Fibroblast of villous mesenchyme (primary cell): ENCODE data around the gene PKP3. TPM values are rescaled to one million over a fixed set of nuclear protein-coding genes. Genes with fewer than 3 reads are reported as not detected.
"Not testable (repeated sequence)": the region's sequence is repeated elsewhere in the genome, so short reads cannot be mapped to it uniquely, and the experiment has no call there.

Experiments used
- DNase-seq: peaks from one replicate; pipeline ENCODE4 v3.0.0-alpha.2; 2010; ENCODE audit warnings: low read depth
- H3K4me3 ChIP-seq: 2 replicates; pipeline ENCODE4 v1.5.1; 2011; ENCODE audit warnings: low read depth, mild to moderate bottlenecking, low read length
- total RNA-seq: library from RNA; depleted of rRNA; stranded (reverse); fragments of >200 nt; gene quantifications from 2 replicates; pipeline ENCODE4 v1.2.3, GENCODE V29; 2012
- TF ChIP-seq, protein P1 (sequence below): IDR thresholded peaks from 2 replicates; pipeline ENCODE4 v1.5.1; 2012; ENCODE audit warnings: low read depth, mild to moderate bottlenecking, low read length; ENCODE audit not compliant: insufficient read depth

PKP3 gene
- total RNA-seq, 1 donor, result 2.2 TPM

DNA sequence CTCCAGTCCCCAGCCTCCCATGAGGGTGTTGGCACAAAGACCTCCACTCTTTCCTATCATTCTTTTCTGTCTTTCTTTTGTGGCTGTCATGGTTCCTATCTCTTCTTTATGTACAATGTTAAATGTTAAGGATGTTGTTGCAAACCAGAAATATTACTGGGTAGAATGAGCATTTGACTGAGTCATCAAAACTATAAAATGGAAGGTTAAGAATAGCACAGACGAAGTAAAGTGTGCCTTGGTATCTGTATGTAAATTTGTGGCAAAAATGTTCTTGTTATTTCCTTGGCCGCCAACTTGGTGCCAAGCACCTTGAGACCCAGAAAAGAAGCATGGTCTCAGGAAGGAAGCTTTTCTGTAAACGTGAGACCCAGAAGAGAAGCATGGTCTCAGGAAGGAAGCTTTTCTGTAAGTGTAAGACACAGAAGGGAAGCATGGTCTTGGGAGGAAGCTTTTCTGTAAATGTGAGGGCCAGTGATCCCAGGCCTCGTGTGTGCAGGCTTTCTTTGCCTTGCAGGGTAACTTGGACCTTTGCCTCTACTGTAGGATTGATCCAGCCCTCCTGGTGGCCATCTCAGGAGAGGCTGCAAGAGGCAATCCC lies 6.7 kb upstream of the PKP3 start:
- no peak overlapping the region for H3K4me3 ChIP-seq
- TF ChIP-seq, protein P1, sequence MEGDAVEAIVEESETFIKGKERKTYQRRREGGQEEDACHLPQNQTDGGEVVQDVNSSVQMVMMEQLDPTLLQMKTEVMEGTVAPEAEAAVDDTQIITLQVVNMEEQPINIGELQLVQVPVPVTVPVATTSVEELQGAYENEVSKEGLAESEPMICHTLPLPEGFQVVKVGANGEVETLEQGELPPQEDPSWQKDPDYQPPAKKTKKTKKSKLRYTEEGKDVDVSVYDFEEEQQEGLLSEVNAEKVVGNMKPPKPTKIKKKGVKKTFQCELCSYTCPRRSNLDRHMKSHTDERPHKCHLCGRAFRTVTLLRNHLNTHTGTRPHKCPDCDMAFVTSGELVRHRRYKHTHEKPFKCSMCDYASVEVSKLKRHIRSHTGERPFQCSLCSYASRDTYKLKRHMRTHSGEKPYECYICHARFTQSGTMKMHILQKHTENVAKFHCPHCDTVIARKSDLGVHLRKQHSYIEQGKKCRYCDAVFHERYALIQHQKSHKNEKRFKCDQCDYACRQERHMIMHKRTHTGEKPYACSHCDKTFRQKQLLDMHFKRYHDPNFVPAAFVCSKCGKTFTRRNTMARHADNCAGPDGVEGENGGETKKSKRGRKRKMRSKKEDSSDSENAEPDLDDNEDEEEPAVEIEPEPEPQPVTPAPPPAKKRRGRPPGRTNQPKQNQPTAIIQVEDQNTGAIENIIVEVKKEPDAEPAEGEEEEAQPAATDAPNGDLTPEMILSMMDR, result peak; percentile 3
- DNase-seq, result no peak

- not testable (repeated sequence) for H3K4me3 ChIP-seq
- DNase-seq, result peak; percentile 23
These were observed 4.6 kb upstream of the PKP3 start for GRCh38 chr11:389369-389768.

DNA sequence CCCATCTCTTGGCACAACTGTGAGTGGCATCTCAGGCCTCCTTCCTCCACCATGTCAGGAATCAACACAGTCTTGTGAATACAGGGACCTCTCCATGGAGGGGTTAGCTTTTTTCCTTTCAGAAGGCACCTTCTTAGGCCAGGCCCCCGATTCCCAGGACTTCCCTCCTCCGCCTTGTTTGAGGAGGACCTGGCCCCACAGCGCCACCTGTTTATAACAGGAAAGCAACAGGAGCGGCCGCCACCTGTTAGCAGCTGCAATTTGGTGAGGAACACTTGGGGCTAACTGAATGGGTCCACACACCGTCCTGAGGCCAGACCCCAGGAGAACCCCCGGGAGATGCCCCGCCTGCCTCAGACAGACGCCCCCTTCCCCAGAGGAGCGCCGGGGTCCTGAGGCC lies 3.8 kb upstream of the PKP3 start:
- no peak overlapping the region for H3K4me3 ChIP-seq
- DNase-seq, result no peak
- TF ChIP-seq, protein P1, result no peak

DNA sequence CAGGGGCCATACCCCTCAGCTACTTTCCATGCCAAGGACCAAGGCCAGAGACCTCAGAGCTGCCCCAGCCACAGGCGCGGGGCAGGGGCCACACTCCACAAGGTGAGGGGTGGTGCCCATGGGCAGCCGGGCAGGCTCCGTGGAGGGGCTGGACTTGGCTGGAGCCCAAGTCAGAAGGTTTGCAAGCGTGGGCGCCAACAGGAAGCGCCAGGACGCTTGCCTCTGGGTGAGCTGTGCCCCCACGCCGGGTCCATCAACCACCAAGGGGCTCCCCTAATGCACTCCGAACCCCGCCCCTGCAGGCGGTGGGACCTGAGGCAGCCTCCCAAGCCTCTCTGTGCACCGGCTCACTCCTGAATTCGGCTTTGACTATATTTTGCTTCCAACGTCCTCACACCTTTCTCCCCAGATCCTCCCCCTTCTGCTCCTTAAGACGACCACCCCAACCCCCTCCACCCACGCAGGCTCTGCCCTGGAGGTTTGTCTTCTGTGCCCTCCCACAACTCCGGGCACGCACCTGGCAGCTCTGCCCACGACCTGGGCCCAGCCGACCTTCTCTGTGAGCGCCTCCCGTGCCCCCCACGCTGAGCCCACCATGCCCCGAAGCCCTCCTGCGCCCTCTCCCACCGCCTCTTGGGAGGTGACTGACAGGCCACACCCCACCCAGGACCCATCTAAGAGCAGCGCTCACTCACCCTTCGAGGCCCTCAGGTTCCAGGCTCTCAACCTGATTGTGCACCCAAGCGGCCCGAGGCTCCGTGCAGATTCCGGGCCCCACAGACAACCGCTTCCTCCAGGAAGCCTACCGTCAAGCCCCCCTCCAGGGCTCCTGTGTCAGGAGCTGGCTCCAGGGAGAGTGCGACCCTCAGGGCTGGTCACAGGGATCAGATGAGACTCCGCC lies 2.6 kb upstream of the PKP3 start:
- DNase-seq, result no peak
- H3K4me3 ChIP-seq, result no peak overlapping the region
- TF ChIP-seq, protein P1, result no peak

- no peak overlapping the region for H3K4me3 ChIP-seq
- no peak for DNase-seq
- TF ChIP-seq, protein P1, result no peak
These were observed 1.8 kb upstream of the PKP3 start for GRCh38 chr11:392102-392777.

DNA sequence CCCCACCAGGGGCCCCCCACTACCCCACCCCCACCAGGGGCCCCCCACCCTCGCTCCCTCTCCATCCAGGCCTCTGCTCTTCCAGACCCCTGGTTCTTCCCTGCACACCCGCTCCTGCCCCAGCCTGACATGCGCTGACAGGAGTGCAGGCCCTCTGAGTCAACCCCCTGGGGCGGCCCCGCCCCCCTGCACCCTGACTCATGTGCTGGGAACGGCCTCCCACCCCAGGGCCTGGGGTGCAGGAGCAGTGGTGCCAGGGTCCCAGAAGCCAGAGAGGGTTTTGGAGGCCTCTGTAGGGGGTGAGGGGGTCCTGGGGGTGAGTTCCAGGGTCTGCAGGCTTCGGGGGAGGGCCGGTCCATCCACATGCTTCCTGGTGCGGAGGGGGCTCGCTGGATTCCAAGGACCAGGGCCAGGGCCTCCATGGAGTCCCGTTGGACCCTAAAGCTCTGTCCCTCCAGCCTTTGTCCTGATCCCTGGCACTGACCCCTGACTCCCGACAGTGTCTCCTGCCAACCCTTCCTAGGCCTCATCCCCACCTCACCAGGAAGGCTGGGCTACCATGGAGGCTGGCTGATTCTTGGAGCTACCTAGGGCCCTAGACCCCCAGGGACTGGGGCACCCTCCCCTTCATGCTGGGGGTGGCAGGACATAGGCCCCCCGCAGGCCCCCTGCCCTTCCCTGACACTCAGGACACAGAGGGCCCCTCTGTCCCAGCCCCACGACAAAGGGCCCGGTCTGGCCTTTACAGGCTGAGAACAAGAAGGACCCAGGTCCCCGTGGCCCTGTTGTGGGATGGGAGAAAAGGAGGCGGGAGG lies 583 bp upstream of the PKP3 start:
- H3K4me3 ChIP-seq, result no peak overlapping the region
- DNase-seq, result peak; percentile 70
- TF ChIP-seq, protein P1, result no peak
